Measurements from ENCODE around the gene HLCS. TPM values are rescaled to one million over a fixed set of nuclear protein-coding genes. Genes with fewer than 3 reads are reported as not detected.
A peak's percentile ranks its signal among the peaks of the same experiment; 100 is the strongest.

The HLCS gene
- total and polyA plus RNA-seq, 2 of the 4 experiments (the other 2 are of a cell fraction): 10.6 to 21.0 TPM

DNA sequence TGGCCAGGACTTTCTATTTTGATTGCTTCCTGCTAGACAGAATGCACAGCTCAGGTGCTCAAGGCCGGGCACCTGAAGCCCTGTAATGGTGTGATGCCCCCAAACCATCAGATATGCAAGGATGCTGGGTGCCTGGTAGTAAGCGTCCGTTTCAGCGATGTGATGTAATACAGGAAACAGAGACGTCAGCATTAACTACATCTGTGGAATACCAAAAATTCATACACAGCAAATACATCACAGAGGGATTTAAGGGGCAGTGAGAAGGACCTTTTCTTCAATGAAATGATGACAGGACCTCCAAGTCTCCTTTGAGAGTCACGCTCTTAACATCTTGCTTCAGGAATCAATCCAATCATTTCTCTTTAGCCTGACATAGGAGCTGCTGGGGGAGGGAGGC, 203.2 kb downstream of the HLCS start:
- Histone ChIP-seq H4K20me1 (ENCODE audit: insufficient read depth, low read length) (no peaks in the 10 kb centered on the region), H2AK9ac (replicated peaks; ENCODE audit: low read depth, low read length, poor library complexity) (no peak overlapping the region), H3K79me1 (ENCODE audit: low read depth in 1 of 2, low read length in 2 of 2) (no peaks in the 10 kb centered on the region), H4K91ac (ENCODE audit: insufficient read depth, low read depth, low read length) (no peak overlapping the region), H2BK120ac (ENCODE audit: low read depth, low read length) (no peak overlapping the region), H3K9ac (ENCODE audit: low read depth, low read length) (no peak overlapping the region), H3K4me2 (ENCODE audit: low read depth, low read length) (no peak overlapping the region), H3K4ac (ENCODE audit: low read depth, low read length) (no peak overlapping the region), H3K4me1 (ENCODE audit: control insufficient read depth, insufficient read depth, low read length) (no peaks in the 10 kb centered on the region), H3K27me3 (ENCODE audit: control insufficient read depth, insufficient read depth, low read length) (no peaks in the 10 kb centered on the region), H4K5ac (ENCODE audit: low read depth, low read length) (no peak overlapping the region), H4K8ac (ENCODE audit: low read depth in 2 of 2, low read length in 2 of 2) (no peak overlapping the region), H3K56ac (ENCODE audit: extremely low read depth, insufficient read depth, low read length) (no peak overlapping the region), H2BK20ac (ENCODE audit: low read depth, low read length) (no peak overlapping the region), H3K9me3 (ENCODE audit: control insufficient read depth, insufficient read depth, low read length) (no peaks in the 10 kb centered on the region), H3K9me1 (ENCODE audit: insufficient read depth, low read length) (0 out of 2 replicates have a peak, but pooled peaks cover 3% of the 10 kb centered on the region), H3K23ac (ENCODE audit: low read depth, low read length) (no peak overlapping the region), H3K14ac (replicated peaks; ENCODE audit: low read depth, low read length) (no peak overlapping the region), H2BK5ac (ENCODE audit: low read depth, low read length, poor library complexity, severe bottlenecking) (no peak overlapping the region), H3K4me3 (ENCODE audit: insufficient read depth, low read depth, low read length) (no peak overlapping the region), H3K27ac (ENCODE audit: insufficient read depth, low read length) (no peak overlapping the region), H2AK5ac (ENCODE audit: low read depth, low read length) (no peak overlapping the region), H3K18ac (ENCODE audit: low read depth, low read length) (no peak overlapping the region), H3K36me3 (ENCODE audit: control insufficient read depth, insufficient read depth, low read length) (peaks cover 2% of the 10 kb centered on the region; the same call in 1 of the 2 replicates), H2AFZ (replicated peaks; ENCODE audit: low read length, poor library complexity) (no peak overlapping the region), H2BK15ac (ENCODE audit: low read depth, low read length) (no peak overlapping the region)
- no peak for TF ChIP-seq CHD1 (IDR thresholded peaks at IDR 0.05; ENCODE audit: low read depth, low read length)
- TF ChIP-seq MAFK (IDR thresholded peaks at IDR 0.05; ENCODE audit: low read depth, low read length): peak; percentile 19; the same call in 1 of the 2 replicates
- no peak for TF ChIP-seq RCOR1 (IDR thresholded peaks at IDR 0.05; ENCODE audit: insufficient replicate concordance, low read length)
- TF ChIP-seq SMC3 (IDR thresholded peaks at IDR 0.05; ENCODE audit: low read depth, low read length): no peak
- dilution Hi-C loops (cut with HindIII; ENCODE audit: low sequenced_read_pairs, unreplicated experiment) (no loop called here), in situ Hi-C loops (cut with MboI; ENCODE audit: low sequenced_read_pairs) (no loop called here), intact Hi-C loops (cut with micrococcal nuclease) (no loop called here)
- DNase-seq: no peak
- ChIA-PET CTCF (no interaction called here), POLR2A (ENCODE audit: unreplicated experiment) (no interaction called here)
- BruUV-seq (replicated peaks): no TSS peak
- ATAC-seq (ENCODE audit: low read depth): no peak
- 88% methylated on average over 1 of the region's 6 CpGs; no CpG with 5 or more reads in 1 of the 2 experiments for WGBS, 2 experiments (ENCODE audit: extremely low coverage in 2 of 2, insufficient read length in 1 of 2)

Data from IMR-90 (cell line).